ENCODE measurements around the gene SEC63.

Gene SEC63

DNA sequence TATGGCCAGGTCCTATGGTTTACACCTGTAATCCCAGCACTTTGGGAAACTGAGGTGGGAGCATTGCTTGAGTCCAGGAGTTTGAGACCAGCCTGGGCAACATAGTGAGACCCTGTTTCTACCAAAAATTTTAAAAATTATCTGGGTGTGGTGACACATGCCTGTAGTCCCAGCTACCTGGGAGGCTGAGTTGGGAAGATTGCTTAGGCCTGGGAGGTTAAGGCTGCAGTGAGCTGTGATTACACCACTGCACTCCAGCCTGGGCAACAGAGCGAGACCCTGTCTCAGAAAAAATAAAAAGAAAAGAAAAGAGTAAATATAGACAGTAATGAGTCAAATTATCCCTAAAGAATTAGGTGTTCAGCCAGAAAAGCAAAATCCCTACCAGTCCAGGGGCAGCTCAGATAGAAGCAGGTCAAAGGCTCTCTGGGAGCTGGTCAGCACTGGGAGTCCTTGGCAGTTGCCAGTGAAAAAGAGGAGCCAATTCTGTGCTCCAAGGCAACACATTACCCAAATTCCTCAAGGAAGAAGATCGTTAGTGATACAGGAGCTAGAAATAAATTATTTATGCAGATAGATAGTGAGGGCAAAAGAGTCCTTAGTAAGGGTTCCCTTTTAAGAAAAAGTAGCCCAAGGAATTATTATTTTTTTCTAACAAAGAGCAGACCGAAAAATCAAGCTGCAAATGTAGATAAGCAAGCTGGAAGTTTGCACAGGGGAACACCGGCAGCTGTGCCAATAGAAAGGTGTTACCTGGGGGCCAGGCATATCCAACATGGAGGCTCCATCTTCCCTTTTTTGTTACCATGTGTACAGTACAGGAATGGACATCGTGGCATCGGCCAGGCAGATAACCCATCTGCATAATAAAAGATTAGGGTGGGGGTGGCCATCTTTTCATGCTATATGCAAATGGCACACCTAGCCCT lies 31.4 kb upstream of the SEC63 start:
- no peaks in the 10 kb centered on the region for H3F3A ChIP-seq (ENCODE audit: insufficient read depth, low read length)
- H3K4me1 ChIP-seq (ENCODE audit: insufficient read depth, low read length, severe bottlenecking), result peaks cover 7% of the 10 kb centered on the region

DNA sequence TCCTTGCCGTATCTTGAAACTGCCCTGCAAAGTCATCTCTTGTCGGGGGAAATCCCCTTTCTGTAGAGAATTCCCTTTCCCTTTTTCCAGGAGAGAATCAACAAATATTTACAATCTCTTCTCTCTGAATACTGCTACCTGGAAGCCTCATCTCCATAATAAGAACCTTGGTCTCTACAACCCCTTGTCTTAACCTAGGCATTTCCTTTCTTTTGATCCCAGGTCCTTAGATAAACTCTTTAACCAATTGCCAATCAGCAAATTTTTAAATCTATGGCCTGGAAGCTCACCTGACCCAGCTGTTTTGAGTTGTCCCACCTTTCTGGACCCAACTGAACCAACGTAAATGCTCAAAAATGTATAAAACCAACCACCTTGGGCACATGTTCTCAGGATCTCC lies 30.6 kb upstream of the SEC63 start:
- H3K4me2 ChIP-seq (ENCODE audit: low read length), result no peak overlapping the region
- H3F3A ChIP-seq (ENCODE audit: insufficient read depth, low read length), result no peaks in the 10 kb centered on the region
- no peaks in the 10 kb centered on the region for H3K36me3 ChIP-seq (ENCODE audit: insufficient read depth, low read length)
- no peak for TF ChIP-seq EZH2 (IDR thresholded peaks at IDR 0.05; ENCODE audit: borderline replicate concordance, low read length)
- TF ChIP-seq, protein P1, sequence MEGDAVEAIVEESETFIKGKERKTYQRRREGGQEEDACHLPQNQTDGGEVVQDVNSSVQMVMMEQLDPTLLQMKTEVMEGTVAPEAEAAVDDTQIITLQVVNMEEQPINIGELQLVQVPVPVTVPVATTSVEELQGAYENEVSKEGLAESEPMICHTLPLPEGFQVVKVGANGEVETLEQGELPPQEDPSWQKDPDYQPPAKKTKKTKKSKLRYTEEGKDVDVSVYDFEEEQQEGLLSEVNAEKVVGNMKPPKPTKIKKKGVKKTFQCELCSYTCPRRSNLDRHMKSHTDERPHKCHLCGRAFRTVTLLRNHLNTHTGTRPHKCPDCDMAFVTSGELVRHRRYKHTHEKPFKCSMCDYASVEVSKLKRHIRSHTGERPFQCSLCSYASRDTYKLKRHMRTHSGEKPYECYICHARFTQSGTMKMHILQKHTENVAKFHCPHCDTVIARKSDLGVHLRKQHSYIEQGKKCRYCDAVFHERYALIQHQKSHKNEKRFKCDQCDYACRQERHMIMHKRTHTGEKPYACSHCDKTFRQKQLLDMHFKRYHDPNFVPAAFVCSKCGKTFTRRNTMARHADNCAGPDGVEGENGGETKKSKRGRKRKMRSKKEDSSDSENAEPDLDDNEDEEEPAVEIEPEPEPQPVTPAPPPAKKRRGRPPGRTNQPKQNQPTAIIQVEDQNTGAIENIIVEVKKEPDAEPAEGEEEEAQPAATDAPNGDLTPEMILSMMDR (IDR thresholded peaks at IDR 0.05; ENCODE audit: low read length), result no peak
- H3K79me2 ChIP-seq (ENCODE audit: insufficient read depth, low read length), result no peaks in the 10 kb centered on the region
- H3K9me3 ChIP-seq (ENCODE audit: low read length), result no peaks in the 10 kb centered on the region
- H3K4me1 ChIP-seq (ENCODE audit: insufficient read depth, low read length, severe bottlenecking), result peaks cover 7% of the 10 kb centered on the region
- H3K9me2 ChIP-seq (ENCODE audit: low read depth, low read length), result no peaks in the 10 kb centered on the region
- no peaks in the 10 kb centered on the region for H4K20me1 ChIP-seq (ENCODE audit: insufficient read depth, low read length)
- no peak overlapping the region for H3K27ac ChIP-seq (ENCODE audit: low read depth, low read length, poor library complexity, severe bottlenecking)
- H2AFZ ChIP-seq (ENCODE audit: low read length), result no peak overlapping the region
- no peak overlapping the region for H3K4me3 ChIP-seq (ENCODE audit: low read depth, low read length, poor library complexity, severe bottlenecking)
- no peak overlapping the region for H3K9ac ChIP-seq (ENCODE audit: low read length)
- no peaks in the 10 kb centered on the region for H3K27me3 ChIP-seq (ENCODE audit: insufficient read depth, low read length)

More for the DNA sequence above, 31.4 kb upstream of the SEC63 start:
- Histone ChIP-seq H3K9me2 (ENCODE audit: low read depth, low read length) (no peaks in the 10 kb centered on the region), H3K27me3 (ENCODE audit: insufficient read depth, low read length) (no peaks in the 10 kb centered on the region), H3K27ac (ENCODE audit: low read depth, low read length, poor library complexity, severe bottlenecking) (no peak overlapping the region), H3K79me2 (ENCODE audit: insufficient read depth, low read length) (no peaks in the 10 kb centered on the region), H3K36me3 (ENCODE audit: insufficient read depth, low read length) (no peaks in the 10 kb centered on the region), H3K9me3 (ENCODE audit: low read length) (no peaks in the 10 kb centered on the region), H2AFZ (ENCODE audit: low read length) (no peak overlapping the region), H3K4me2 (ENCODE audit: low read length) (no peak overlapping the region), H3K4me3 (ENCODE audit: low read depth, low read length, poor library complexity, severe bottlenecking) (no peak overlapping the region), H3K9ac (ENCODE audit: low read length) (no peak overlapping the region), H4K20me1 (ENCODE audit: insufficient read depth, low read length) (no peaks in the 10 kb centered on the region)
- no peak for TF ChIP-seq EZH2 (IDR thresholded peaks at IDR 0.05; ENCODE audit: borderline replicate concordance, low read length)
- TF ChIP-seq, protein P1 (IDR thresholded peaks at IDR 0.05; ENCODE audit: low read length), result no peak

DNA sequence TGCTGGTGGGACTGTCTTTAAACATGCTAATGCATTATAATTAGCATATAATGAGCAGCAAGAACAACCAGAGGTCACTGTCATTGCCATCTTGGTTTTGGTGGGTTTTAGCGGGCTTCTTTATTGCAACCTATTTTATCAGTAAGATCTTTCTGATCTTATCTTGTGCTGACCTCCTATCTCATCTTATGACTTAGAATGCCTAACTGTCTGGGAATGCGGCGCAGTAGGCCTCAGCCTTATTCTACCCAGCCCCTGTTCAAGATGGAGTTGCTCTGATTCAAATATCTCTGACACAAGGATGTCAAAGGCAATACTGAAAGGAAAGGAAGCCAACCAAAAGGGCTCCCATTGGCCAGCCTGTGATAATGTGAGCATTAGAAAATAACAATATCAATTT lies 29.8 kb upstream of the SEC63 start:
- no peak overlapping the region for H3K27ac ChIP-seq (ENCODE audit: low read depth, low read length, poor library complexity, severe bottlenecking)
- peaks cover 7% of the 10 kb centered on the region for H3K4me1 ChIP-seq (ENCODE audit: insufficient read depth, low read length, severe bottlenecking)
- TF ChIP-seq EZH2 (IDR thresholded peaks at IDR 0.05; ENCODE audit: borderline replicate concordance, low read length), result no peak
- TF ChIP-seq, protein P1 (IDR thresholded peaks at IDR 0.05; ENCODE audit: low read length), result no peak
- H3K4me2 ChIP-seq (ENCODE audit: low read length), result no peak overlapping the region
- no peaks in the 10 kb centered on the region for H4K20me1 ChIP-seq (ENCODE audit: insufficient read depth, low read length)
- H3K27me3 ChIP-seq (ENCODE audit: insufficient read depth, low read length), result no peaks in the 10 kb centered on the region
- no peaks in the 10 kb centered on the region for H3F3A ChIP-seq (ENCODE audit: insufficient read depth, low read length)
- H3K9me3 ChIP-seq (ENCODE audit: low read length), result no peaks in the 10 kb centered on the region
- H3K4me3 ChIP-seq (ENCODE audit: low read depth, low read length, poor library complexity, severe bottlenecking), result no peak overlapping the region
- no peak overlapping the region for H3K9ac ChIP-seq (ENCODE audit: low read length)
- no peaks in the 10 kb centered on the region for H3K79me2 ChIP-seq (ENCODE audit: insufficient read depth, low read length)
- H3K36me3 ChIP-seq (ENCODE audit: insufficient read depth, low read length), result no peaks in the 10 kb centered on the region
- no peak overlapping the region for H2AFZ ChIP-seq (ENCODE audit: low read length)
- no peaks in the 10 kb centered on the region for H3K9me2 ChIP-seq (ENCODE audit: low read depth, low read length)

All from OCI-LY1 (cell line).